MM.1S (cell line): ENCODE data around the gene ZNF705A.

Source experiments
- CTCF ChIP-seq: fragments of 300-600 bp; sonication (generic); IDR thresholded peaks from 2 replicates; pipeline ENCODE4 v1.5.1; 2016; ENCODE audit warnings: antibody characterized with exemption, low read length, mixed read lengths
- EZH2 ChIP-seq: fragments of 300-600 bp; sonication (generic); optimal IDR thresholded peaks from 2 replicates; pipeline ENCODE3; 2017; ENCODE audit warnings: low read depth, mild to moderate bottlenecking, antibody characterized with exemption, low read length, mixed read lengths
- EZH2phosphoT487 ChIP-seq: fragments of 300-600 bp; sonication (generic); IDR thresholded peaks from 2 replicates; pipeline ENCODE4 v1.6.1; 2018; ENCODE audit warnings: antibody characterized with exemption, low read length

- TF ChIP-seq CTCF = no peak
- TF ChIP-seq EZH2phosphoT487 = no peak
- TF ChIP-seq EZH2 = no peak
Measured at GRCh38 chr12:8120072-8120713, 36.6 kb upstream of the ZNF705A start.
